Neural crest cell (in vitro differentiated cells): ENCODE results near the gene MOB3C. TPM values are rescaled to one million over a fixed set of nuclear protein-coding genes. Genes with fewer than 3 reads are reported as not detected.

Source experiments
- DNase-seq: peaks from one replicate; pipeline ENCODE4 v3.0.0; 2021; ENCODE audit warnings: low read depth, mixed read lengths, low spot score
- H3K27ac Mint-ChIP-seq: one replicate; pipeline ENCODE4 v1.8.0; 2021; ENCODE audit warnings: mild to moderate bottlenecking, mixed read lengths; ENCODE audit not compliant: unreplicated experiment
- H3K27me3 Mint-ChIP-seq: 2 replicates; pipeline ENCODE4 v1.8.0; 2021; ENCODE audit warnings: low read depth, mild to moderate bottlenecking, mixed read lengths
- H3K36me3 Mint-ChIP-seq: 2 replicates; pipeline ENCODE4 v1.8.0; 2021; ENCODE audit warnings: low read depth, mild to moderate bottlenecking, mixed read lengths
- H3K4me1 Mint-ChIP-seq: 2 replicates; pipeline ENCODE4 v1.8.0; 2021; ENCODE audit warnings: mixed read lengths
- H3K4me3 Mint-ChIP-seq: one replicate; pipeline ENCODE4 v1.8.0; 2021; ENCODE audit warnings: mild to moderate bottlenecking, mixed read lengths
- H3K9me3 Mint-ChIP-seq: 2 replicates; pipeline ENCODE4 v1.8.0; 2021; ENCODE audit warnings: mixed read lengths
- total RNA-seq: library from RNA; stranded (reverse); gene quantifications from 2 replicates; pipeline ENCODE4 v1.2.1, GENCODE V29; 2021
- TF ChIP-seq, protein P1 (sequence below): fragments of 200-600 bp; sonication (generic); conservative IDR thresholded peaks from 2 replicates; pipeline ENCODE4 v1.5.0; 2021; ENCODE audit warnings: antibody characterized with exemption, mild to moderate bottlenecking

Gene MOB3C
- total RNA-seq, 1 donor from 2014 or later: 4.1 TPM

GRCh38 chr1:46635205-46635604, 18.6 kb upstream of the MOB3C start:
- Mint-ChIP-seq H3K4me3 (no peak overlapping the region), H3K4me1 (no peaks in the 10 kb centered on the region), H3K36me3 (peaks cover 3% of the 10 kb centered on the region), H3K27ac (no peak overlapping the region), H3K9me3 (no peaks in the 10 kb centered on the region), H3K27me3 (no peaks in the 10 kb centered on the region)
- no peak for DNase-seq
- TF ChIP-seq, protein P1, sequence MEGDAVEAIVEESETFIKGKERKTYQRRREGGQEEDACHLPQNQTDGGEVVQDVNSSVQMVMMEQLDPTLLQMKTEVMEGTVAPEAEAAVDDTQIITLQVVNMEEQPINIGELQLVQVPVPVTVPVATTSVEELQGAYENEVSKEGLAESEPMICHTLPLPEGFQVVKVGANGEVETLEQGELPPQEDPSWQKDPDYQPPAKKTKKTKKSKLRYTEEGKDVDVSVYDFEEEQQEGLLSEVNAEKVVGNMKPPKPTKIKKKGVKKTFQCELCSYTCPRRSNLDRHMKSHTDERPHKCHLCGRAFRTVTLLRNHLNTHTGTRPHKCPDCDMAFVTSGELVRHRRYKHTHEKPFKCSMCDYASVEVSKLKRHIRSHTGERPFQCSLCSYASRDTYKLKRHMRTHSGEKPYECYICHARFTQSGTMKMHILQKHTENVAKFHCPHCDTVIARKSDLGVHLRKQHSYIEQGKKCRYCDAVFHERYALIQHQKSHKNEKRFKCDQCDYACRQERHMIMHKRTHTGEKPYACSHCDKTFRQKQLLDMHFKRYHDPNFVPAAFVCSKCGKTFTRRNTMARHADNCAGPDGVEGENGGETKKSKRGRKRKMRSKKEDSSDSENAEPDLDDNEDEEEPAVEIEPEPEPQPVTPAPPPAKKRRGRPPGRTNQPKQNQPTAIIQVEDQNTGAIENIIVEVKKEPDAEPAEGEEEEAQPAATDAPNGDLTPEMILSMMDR: no peak

DNA sequence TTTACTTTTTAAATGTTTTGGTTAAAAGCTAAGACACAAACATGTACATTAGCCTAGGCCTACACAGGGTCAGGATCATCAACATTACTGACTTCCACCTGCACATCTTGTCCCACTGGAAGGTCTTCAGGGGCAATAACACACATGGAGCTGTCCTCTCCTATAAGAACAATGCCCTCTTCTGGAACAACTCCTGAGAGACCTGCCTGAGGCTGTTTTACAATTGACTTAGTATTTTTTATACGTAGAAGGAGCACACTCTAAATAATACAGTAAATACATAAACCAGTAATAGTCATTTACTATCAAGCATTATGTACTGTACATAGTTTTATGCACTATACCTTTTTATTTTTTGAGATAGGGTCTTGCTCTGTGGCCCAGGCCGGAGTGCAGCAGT, 14.1 kb upstream of the MOB3C start:
- Mint-ChIP-seq H3K9me3 (no peaks in the 10 kb centered on the region), H3K27me3 (no peaks in the 10 kb centered on the region), H3K27ac (no peak overlapping the region), H3K4me1 (no peaks in the 10 kb centered on the region), H3K4me3 (no peak overlapping the region), H3K36me3 (peaks cover 8% of the 10 kb centered on the region)
- TF ChIP-seq, protein P1: no peak
- no peak for DNase-seq

DNA sequence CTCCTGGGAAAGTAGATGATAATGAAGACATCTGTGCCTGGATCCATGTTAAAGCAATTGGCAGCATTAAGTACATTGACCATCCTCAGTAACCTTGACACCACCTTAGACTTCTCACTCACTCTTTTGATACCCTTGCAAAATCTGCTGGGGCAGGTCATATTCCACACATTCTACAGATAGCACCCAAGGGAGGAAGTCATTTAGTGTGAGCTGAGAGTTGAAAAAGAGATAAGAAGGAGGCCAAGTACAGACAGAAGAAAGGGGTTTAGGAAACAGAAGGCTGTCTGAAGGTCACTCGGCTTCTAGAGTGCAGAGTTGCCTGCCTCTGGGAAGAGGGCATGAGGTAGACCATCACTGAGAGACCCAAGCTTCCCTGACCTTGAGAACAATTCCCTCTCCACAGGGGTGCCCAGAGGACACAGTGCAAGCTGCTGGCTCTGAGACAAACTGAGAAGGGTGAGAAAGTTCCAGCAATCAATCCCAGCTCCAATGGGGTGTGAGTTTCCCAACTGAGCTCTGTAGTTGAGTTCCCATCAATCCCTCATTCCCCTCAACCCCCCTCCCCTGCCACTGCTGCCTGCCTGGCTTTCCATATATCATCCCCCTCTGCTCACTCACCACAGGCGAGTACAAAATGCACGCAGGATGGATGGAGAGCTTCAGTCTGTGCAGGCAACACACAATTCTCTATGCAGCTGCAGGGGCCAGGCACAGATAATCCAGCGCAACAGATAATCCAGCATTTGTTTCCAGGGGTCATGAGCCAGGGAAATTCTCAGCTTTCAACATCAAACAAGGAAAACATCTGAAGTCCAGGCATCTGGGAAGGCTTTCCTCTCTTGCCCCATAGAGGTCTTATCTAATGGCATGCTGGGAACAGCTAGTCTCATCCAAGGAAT, 7.4 kb upstream of the MOB3C start:
- peaks cover 7% of the 10 kb centered on the region for H3K4me1 Mint-ChIP-seq
- H3K27me3 Mint-ChIP-seq: no peaks in the 10 kb centered on the region
- peaks cover 8% of the 10 kb centered on the region for H3K36me3 Mint-ChIP-seq
- no peaks in the 10 kb centered on the region for H3K9me3 Mint-ChIP-seq
- no peak for DNase-seq
- H3K4me3 Mint-ChIP-seq: no peak overlapping the region
- TF ChIP-seq, protein P1: no peak
- H3K27ac Mint-ChIP-seq: no peak overlapping the region

- H3K36me3 Mint-ChIP-seq: peaks cover 2% of the 10 kb centered on the region
- TF ChIP-seq, protein P1: peak; percentile 52
- H3K27me3 Mint-ChIP-seq: peaks cover 4% of the 10 kb centered on the region
- H3K27ac Mint-ChIP-seq: no peak overlapping the region
- no peak overlapping the region for H3K4me3 Mint-ChIP-seq
- DNase-seq: no peak
- peaks cover 13% of the 10 kb centered on the region for H3K4me1 Mint-ChIP-seq
- H3K9me3 Mint-ChIP-seq: no peaks in the 10 kb centered on the region
These were observed 5.7 kb upstream of the MOB3C start for GRCh38 chr1:46622344-46622743.

GRCh38 chr1:46621930-46622329, 5.3 kb upstream of the MOB3C start:
- Mint-ChIP-seq H3K36me3 (peaks cover 2% of the 10 kb centered on the region), H3K27me3 (peaks cover 4% of the 10 kb centered on the region), H3K4me3 (no peak overlapping the region), H3K27ac (no peak overlapping the region), H3K4me1 (peaks cover 17% of the 10 kb centered on the region), H3K9me3 (no peaks in the 10 kb centered on the region)
- no peak for DNase-seq
- TF ChIP-seq, protein P1: no peak
